Embryonic facial prominence (tissue), 1 donor: ENCODE data around the gene SLC20A1.

Experiments
- DNase-seq: peaks from one replicate; pipeline ENCODE4 v3.0.0-alpha.2; 2016; ENCODE audit errors: extremely low spot score

SLC20A1 gene

DNA sequence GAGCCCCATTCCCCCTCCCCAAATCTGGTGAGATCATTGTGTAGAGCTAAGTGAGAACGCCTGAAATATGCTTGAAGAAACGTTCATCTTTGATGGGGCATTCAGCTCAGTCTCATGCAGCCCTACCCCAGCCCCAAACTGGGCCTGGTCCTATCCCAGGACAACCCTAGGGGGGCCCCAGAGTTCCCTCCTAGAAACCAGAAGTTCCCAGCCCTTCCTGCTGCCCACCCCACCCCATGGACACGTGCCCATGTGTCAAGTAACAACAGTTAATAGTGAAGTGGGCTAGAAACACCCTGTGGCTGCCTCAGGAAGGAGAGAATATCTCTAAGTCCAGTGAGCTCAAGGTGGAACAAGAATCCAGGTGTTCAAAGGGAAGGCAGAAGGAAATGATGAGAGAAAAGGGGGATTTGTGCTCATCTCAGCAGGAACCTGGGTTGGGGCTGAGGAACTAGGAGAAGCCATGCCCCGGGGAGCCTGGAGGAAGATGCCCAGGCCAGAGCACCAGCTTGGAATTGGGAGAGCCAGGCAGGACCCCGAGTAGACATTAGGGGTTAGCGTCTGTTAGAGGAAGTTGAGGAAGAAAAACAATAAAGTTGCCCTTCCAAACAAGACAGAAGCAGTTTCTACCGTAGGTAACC is 20.1 kb upstream of the SLC20A1 start:
- no peak for DNase-seq

DNA sequence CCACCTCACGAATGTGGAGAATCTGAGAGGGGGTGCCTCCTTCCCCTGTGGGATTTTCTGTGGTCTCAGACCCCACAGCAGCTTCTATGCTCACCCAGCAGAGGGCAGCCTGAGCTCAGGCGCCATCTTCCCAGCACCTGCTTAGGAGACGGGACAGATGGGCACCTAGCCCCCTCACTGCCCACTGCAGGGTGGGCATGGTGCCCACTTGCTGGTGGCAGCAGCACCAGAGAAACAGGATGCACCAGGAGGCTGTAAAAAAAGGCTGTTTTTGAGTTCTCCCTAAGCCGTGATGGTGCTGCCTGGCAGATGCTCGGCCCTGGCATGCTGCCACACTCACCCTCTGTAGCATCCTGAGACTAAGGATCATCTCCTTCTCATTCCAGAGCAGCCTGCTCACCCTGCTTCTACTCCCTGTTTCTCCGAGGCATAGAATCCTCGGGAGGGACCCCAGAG is 19.1 kb upstream of the SLC20A1 start:
- DNase-seq, result no peak

DNA sequence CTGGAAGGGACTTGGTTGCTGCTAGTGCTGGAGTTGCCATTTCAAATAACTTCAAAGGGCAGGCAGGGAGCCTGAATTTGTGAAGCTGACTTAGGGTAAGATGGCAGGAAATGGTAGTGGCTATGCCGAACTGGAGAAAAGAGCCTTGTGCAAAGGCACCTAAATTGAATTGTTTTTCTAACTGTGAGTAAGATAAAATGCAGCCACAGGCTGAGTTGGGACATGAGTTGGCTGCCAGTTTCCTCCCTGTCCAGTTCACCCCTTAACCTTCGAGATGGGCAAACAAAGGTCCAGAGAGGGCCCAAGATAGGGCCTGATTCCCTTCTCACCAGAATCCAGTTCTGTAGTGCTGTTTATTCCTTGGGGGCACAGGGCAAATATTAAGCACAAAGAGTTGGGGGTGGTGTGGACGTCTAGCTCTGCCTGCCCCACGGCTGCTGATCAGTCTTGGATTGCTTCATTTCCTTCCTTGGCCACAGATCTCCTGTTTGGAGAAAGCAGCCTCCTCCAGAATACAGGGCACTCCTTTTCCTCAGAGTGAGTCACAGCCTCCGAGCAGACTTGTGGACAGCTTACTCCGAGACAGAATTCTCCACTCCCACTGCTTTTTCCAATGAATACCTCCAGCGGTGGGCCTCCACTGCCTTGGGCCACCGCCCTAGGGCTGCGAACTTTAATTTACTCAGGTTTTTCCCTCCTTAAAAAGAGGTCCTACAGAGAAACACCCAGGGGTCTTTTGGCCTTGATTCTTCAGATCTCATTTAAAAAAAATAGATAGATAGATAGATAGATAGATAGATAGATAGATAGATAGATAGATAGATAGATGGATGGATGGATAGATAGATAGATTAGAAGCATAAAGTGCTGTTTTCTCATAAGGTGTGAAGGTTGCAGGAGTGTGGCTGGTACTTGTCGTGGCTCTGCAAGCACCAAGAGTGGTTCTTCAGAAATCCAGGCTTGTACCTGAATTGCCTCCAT is 18.4 kb upstream of the SLC20A1 start:
- no peak for DNase-seq

DNA sequence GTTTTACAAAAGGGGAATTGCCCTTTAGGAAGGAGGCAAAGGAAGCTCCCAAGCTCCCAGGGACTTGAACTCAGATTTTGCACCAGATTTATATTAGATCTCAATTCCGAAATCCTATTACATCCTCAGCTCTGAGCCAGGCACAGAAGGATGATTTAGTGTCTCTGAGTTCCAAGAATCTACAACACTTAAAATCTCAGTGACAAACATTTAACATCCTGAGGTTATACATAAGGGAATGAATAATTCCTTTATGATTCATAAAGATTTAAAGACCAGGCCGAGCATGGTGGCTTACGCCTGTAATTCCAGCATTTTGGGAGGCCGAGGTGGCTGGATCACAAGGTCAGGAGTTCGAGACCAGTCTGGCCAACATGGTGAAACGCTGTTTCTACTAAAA is 16.5 kb upstream of the SLC20A1 start:
- no peak for DNase-seq

DNA sequence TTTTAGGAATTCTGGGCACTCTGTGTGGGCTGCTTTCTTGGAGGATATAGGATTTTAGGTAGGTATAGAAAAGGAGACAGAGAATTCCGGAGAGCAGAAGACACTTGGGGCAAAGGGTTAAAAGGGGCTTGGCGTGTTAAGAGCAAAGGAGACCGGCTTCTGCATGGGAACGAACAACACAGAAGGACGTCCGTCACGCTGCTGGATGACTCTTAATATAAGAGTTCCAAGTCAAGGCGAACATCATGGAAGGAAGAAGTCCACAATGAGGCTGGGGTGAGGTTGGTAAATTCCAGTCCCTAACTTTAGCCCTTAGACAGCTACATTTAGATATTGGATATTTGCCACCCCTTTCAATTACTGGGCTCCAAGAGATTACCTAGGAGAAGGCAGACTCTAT is 15.9 kb upstream of the SLC20A1 start:
- DNase-seq, result no peak

DNA sequence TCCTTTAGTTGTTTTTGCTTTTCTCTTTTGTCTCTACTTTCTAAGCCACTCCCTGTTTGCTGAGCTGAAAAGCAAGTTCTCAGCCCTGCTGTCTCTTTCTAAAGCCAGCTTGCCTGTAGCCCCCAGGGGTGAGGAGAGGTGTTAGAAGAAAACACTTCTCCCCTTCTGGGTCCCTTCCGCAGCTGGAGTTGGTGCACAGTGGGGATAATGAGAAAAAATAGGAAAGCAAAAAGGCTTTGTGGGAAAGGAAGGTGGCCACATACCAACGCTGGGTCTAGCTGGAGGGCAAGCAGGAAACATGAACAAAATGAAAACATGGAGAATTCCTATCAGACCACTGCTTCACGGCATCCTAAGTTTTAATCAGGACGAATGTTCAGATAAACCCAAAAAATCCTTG is 15.5 kb upstream of the SLC20A1 start:
- DNase-seq, result no peak

DNA sequence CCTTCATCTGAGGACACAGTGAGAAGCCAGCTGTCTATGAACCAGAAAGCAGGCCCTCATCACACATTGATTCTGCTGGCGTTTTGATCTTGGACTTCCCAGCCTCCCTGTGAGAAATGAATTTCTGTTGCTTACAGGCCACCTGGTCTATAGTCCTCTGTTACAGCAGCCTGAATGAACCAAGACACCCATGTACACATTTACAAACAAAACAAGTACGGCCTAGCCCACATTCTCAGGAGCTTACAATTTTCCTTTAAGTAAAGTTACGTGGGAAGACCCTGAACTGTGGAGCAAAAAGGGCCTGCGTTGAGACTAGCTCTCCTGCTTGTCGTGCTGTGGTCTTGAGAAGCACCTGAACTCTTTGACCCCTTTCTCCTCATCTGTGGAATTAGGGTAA is 12.0 kb upstream of the SLC20A1 start:
- DNase-seq, result no peak

DNA sequence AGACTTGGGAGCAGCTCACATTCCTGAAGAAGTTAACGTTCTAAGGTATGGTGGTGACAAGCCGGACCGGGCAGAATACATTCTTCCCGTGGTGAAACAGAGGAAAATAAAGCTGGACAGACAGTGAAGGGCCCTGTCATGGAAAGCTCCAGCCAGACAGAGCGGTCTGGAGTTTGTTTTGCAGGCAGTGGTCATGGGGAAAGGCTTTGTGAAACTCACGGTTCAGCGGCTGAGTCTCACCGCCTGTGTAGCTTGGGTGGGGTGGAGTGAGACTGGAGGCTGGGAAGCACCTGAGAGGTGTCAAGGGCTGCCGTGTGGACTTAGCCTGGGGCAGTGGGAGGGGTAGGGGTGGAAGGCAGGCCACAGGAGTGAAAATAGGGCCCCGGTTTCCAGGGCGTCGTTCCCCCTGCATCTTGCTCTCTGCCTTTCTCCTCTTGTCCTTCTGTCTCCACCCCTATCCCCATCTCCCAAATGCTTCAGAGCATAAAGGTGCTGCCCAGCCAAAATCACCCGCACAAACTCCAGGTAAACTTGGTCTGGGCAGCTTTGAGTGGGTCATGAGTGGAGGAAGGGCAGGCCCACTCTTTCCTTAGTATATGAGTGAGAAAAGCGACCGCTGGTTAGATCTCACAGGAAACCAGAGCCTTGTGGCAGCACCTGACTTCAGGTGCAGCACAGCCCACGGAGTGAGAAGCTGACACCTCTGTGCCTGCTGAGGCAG is 11.4 kb upstream of the SLC20A1 start:
- DNase-seq, result no peak

DNA sequence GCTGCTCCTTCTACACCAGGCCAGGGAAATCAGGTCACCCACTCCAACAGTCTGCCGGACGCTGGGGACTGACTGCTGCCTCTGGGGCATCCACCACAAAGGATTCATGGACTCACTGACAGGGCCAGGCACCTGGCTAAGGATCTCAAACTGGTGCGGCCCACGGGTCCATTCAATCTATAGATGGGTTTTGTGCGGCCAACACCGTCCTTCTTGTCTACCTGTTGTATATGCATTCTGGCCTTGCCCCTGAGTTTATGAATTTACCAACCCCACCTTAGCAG is 10.9 kb upstream of the SLC20A1 start:
- DNase-seq, result no peak

DNA sequence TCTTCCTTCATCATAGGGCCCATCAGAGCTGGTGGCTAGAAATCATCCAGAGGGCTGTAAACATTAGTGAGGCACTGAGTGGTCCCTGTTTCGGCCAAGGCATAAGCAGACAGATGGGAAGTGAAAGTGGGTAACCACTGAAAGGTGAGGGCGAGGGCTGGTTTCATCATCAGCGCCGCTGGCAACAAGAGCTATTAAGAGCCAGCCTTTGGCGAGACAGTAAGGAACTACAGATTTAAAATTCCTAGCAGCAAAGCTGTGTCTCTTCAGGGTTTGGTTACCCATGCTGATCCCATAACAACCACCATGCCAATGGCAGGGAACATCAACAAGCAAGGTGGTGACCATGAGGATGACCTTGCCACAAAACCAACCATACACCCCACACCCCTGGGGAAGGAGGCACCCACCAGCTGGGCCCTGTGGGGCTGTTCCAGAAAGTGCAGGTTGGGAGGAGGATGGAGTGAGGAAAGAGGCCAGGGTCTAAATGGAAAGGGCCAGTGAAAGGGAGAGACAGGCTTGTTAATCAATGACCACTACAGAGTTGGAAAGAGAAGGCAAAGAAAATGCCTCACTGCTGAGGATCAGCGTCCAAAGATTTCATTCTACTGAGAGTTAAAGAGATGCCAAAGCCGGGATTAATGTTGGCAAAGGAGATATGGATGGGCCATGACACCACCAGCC is 9.0 kb upstream of the SLC20A1 start:
- no peak for DNase-seq

DNA sequence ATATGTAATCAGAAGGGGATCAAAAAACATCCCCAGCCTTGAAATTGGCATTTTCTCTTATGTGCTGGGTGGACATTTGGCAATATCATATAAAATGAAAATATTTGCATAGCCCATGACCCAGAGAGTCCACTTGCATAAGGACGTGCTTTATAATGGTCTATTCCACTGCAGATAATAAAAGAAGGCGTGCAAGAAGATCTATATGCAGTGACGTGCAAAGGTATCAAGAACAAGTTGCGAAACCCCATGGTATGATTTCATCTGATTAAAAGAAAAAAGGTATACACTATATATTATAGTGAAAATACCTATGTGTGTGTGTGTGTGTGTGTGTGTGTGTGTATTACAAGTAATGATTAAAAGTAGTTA is 8.5 kb upstream of the SLC20A1 start:
- DNase-seq, result no peak

DNA sequence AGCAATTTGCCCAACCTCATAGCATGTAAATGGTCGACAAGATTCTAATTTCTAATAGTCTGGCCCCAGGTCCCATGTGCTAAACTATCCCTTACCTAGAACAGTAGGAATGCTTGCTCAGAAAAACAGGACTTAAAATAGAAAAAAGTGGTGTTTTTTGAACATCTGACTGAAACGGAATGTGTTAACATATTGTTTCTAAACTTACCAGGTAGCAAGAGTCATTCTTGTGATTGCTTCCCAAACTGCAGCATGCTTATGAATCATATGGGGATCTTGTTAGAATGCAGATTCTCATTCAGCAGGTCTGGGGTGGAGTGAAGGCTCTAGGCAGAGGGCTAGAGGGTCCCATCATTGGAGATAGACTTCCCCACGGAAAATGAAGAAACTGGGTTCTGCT is 5.8 kb upstream of the SLC20A1 start:
- DNase-seq, result no peak

DNA sequence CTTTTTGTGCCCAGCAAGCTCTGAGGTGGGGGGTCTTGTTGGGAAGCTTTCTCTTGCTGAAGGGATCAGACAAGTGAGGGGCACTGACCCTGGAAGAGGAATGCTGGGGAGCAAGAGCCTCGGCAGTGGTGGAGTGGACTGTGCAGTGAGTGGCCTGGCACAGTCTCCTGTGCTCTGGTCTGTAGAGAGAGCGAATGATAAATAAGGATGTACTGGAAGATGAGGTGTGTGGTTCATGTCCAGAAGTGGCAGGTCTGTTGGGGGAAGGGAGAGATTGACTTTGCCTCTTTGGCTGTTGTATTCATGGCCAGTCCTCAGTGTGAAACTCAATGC is 5.3 kb upstream of the SLC20A1 start:
- DNase-seq, result no peak

DNA sequence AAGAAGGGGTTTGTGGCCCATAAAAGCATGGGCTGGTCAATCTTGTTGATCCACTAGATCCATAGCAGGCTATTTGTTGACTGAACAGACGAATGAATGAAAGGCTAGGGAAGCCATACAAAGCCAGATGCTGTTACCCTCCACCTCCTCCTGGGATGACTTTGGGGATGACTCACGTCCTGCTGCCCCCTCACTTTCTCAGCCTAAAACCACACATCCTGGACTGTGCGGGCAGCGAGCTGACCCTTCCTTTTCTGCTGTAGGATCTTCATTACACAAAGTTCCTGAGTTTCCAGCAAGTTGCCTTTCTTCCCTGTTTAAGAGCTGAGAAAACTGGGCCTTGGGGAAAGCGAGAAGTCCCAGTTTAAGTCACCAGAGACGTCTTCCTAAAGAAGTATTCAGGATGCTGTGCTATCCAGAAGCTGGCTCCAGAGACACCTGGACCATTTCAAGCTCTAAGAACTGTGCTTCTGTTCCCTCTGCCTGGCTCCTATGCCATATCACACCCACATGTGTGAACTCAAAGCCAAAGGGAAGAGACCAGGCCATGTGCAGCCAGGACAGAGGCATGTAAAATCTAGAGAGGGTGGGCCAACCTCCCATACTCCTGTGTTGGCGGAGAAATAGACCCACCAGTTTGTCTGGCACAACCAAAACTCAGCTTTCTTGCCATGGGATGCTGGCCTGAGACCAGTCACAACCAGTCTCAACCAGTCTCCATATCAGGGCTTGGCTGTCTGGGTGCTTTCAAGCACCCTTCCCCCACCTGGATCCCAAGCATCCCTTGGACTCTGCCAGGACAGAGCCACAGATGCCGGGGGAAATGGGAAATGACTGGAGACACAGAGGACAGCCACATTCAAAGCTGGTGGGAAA is 4.7 kb upstream of the SLC20A1 start:
- no peak for DNase-seq

DNA sequence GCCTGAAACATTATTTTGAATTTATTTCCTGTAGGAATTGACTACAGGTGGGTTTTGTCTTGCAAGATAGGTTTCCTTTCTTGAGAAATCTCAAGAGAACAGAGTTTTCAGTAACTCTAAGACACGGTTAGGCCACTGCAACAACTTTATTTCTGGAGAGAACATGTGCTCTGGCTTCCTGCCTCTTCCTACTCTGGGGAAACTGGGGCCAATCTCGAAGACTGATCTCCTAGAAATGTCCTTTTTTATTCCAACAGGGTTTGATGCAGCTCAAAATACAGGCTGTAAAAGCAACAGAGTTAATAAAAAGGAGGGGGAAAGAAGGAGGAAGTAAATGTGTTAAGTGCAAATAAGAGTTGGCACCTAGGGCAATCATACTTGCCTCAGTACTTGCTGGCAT is 4.0 kb upstream of the SLC20A1 start:
- DNase-seq, result no peak

DNA sequence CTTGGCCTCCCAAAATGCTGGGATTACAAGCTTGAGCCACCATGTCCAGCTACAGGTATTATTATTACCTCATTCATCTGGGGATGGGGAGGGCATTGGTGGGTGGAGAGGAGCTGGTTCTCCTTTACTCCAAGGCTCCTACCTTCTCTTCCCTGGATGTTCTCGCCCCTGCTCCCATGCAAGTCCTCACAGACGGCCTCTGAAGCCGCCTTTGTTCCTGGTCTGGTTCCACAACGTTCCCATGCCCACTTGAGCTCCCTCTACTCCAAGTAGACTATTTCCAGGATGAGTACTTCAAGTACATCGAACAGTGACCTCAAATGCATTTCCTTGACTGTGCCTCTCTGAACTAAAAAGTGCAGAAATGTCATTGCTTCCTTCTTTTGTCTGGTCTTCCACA is 3.2 kb upstream of the SLC20A1 start:
- no peak for DNase-seq

DNA sequence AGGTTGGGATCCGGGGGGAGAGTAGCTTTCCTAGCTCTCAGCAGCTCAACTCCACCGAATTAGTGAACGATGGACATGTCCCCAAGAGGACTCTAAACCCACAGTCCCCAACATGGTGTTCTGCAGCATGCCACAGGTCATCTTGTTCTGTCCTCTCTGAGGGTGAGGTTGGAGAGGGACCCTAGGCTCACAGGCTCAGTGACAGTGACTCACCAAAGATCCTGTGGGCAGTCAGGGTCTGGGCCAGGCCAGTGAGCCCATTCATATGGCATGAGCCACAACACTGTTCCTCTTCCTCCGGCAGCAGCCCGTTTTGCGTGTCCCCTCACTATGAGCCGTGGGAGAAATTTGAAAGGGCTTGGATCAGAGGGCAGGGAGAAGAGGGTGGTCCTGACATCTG is 2.8 kb upstream of the SLC20A1 start:
- no peak for DNase-seq

DNA sequence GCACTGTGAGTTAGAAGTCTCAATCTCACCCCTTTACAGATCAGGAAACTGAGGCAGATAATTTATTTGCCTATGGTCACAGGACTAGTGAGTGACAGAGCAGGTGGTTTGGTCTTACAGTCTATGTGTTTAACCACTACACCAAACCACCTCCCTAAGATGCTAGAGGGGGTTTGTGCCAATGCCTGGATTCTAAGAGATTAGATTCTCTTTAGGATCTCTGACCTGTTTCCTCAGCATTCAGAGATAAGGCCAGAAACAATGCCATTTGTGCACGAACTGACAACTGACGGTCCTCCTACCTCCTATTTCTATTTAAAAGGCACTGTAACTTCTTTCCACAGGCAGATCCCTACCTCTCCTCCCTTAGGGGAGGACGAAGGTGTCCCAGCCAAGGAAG is 2.3 kb upstream of the SLC20A1 start:
- no peak for DNase-seq

DNA sequence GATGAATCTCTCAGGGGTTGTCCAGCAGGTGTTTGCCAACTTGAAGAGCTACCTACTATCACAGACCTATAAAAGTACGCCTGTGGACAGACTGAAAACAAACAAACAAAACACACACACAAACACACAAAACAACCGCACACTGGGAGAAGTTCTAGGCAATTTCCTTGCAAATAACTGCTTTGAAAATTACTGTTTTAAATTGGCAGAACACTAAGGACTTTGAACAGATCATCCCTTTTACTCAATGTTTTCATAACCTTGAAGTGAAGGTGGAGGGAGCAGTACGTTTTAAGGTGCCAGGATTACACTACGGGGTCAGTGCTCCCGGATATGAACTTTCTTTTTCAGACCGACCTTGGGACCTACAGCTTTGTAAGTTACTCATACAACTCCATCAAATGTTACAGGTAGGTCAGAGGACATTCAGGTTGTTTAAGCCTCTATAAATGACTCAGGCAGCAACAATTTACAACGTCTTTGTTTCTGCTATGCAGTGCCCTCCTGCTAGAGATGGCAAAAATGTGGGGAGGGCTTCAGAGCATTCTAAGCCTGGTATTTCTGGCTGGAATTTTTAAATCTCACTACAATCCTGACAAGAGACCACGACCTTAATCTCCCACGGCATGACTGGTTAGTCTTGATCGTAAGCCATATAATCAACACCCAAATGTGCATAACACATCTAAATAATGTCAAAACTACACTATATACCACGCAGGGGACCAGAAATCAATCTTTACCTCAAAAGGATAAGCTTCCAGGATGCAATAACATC is 1.4 kb upstream of the SLC20A1 start:
- DNase-seq, result no peak

DNA sequence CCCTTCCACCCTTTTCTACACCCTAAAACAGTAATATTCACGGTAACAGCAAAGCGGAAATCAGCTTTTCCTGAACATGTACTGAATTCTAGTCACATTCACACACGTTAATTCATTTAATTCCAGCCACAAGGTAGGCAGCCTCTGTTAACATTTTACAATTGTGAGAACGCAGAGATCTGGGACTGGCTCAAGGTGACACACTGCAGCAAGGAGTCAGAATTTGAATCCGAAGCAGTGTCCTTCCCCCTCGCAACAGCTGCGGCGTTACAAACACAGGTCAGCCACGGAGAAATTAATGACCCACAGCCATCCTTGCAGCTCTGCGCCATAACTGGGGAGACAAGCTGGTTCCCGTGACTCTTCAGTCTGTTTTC is 818 bp upstream of the SLC20A1 start:
- DNase-seq, result no peak
